Stimulated activated naive CD8-positive, alpha-beta T cell treated with anti-CD3 and anti-CD28 coated beads, Interleukin-15, Interleukin-2, amounts not matched to agents 100 ng/mL and 50 ng/mL, for 24 hours (primary cell): ENCODE results near the gene LRRC37B.

Experiments used
- H3K27ac Mint-ChIP-seq: one replicate; pipeline ENCODE4 v1.8.0; 2021; ENCODE audit warnings: mild to moderate bottlenecking, mixed read lengths
- H3K27me3 Mint-ChIP-seq: one replicate; pipeline ENCODE4 v1.8.0; 2021; ENCODE audit warnings: mixed read lengths
- H3K36me3 Mint-ChIP-seq: one replicate; pipeline ENCODE4 v1.8.0; 2021; ENCODE audit warnings: low read depth, mixed read lengths
- H3K4me1 Mint-ChIP-seq: one replicate; pipeline ENCODE4 v1.8.0; 2021; ENCODE audit warnings: low read depth, mixed read lengths
- H3K4me3 Mint-ChIP-seq: one replicate; pipeline ENCODE4 v1.8.0; 2021; ENCODE audit warnings: mild to moderate bottlenecking, mixed read lengths
- H3K9me3 Mint-ChIP-seq: one replicate; pipeline ENCODE4 v1.8.0; 2021; ENCODE audit warnings: mixed read lengths

The LRRC37B gene

GRCh38 chr17:32100971-32101631 lies 93.9 kb downstream of the LRRC37B start:
- no peak overlapping the region for H3K4me3 Mint-ChIP-seq
- H3K9me3 Mint-ChIP-seq: no peaks in the 10 kb centered on the region
- H3K36me3 Mint-ChIP-seq: no peaks in the 10 kb centered on the region
- peaks cover 19% of the 10 kb centered on the region for H3K4me1 Mint-ChIP-seq
- no peaks in the 10 kb centered on the region for H3K27me3 Mint-ChIP-seq
- H3K27ac Mint-ChIP-seq: no peak overlapping the region

GRCh38 chr17:32102172-32102571 lies 95.0 kb downstream of the LRRC37B start:
- Mint-ChIP-seq H3K9me3 (no peaks in the 10 kb centered on the region), H3K27me3 (no peaks in the 10 kb centered on the region), H3K27ac (no peak overlapping the region), H3K36me3 (no peaks in the 10 kb centered on the region), H3K4me1 (peaks cover 25% of the 10 kb centered on the region), H3K4me3 (no peak overlapping the region)

GRCh38 chr17:32102646-32103186 lies 95.5 kb downstream of the LRRC37B start:
- Mint-ChIP-seq H3K4me1 (peaks cover 29% of the 10 kb centered on the region), H3K27me3 (no peaks in the 10 kb centered on the region), H3K4me3 (no peak overlapping the region), H3K27ac (no peak overlapping the region), H3K9me3 (no peaks in the 10 kb centered on the region), H3K36me3 (no peaks in the 10 kb centered on the region)
